ENCODE measurements around the gene CCDC83. TPM values are rescaled to one million over a fixed set of nuclear protein-coding genes. Genes with fewer than 3 reads are reported as not detected.

The CCDC83 gene
- total RNA-seq, 1 experiment from 2014 or later, result not detected

DNA sequence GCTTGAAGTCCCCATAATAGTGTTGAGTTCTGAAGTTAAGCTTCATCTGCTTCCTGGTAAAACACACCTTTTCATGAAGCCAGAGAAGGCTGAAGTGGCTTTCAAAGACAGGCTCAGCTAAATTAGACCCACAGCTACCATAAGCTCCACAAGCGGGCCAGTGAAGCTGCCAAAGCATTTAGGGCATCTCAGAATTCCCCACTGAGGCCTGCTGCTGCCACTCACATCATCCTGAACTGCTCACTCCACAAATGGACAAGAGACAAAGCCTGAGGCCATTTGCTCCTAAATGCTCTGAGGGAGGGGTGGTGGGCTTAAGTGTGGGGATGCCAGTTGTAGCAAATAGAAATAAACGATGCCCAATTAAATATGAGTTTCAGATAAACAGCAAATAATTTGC is 14.6 kb downstream of the CCDC83 start:
- DNase-seq (ENCODE audit: low spot score), result no peak
- in situ Hi-C loops (cut with HindIII; ENCODE audit: low sequenced_read_pairs), result no loop called here

DNA sequence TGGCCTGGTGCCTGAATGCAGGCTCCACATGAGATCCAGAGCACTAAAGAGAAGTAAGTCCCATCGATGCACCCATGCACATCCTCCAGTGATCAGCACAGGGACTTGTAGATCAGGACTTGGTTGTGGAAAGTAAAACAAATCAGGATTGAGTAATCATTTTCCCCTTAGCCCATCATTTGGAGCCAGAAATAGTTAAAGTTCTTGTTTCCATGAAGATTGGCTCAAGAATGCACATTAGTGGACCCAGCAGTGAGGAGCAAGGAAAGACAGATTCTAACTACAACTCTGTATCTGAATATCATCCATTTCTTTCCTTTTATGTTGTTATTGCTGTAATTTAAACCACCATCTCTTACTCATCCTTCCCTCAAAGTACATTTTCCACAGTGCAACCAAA is 19.1 kb downstream of the CCDC83 start:
- DNase-seq (ENCODE audit: low spot score), result no peak
- in situ Hi-C loops (cut with HindIII; ENCODE audit: low sequenced_read_pairs), result no loop called here

DNA sequence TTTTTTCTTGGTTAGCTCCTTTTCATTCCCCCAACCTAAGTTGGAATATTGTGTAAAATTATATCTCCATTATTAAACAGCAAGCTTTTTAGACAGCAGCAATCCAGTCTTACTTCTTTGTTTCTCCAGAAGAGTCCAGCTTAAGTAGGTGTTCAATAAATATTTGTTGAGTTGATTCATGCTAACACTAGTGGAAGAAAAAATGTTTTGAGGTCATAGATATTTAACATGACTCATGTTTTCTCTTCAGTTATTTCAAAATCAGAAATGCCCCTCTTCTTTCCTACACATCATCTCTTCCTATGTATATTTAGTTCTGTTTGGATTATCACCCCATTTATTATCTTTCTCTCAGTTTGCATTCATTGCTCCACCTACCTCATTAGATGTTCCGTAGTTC is 20.3 kb downstream of the CCDC83 start:
- in situ Hi-C loops (cut with HindIII; ENCODE audit: low sequenced_read_pairs), result no loop called here
- DNase-seq (ENCODE audit: low spot score), result no peak

DNA sequence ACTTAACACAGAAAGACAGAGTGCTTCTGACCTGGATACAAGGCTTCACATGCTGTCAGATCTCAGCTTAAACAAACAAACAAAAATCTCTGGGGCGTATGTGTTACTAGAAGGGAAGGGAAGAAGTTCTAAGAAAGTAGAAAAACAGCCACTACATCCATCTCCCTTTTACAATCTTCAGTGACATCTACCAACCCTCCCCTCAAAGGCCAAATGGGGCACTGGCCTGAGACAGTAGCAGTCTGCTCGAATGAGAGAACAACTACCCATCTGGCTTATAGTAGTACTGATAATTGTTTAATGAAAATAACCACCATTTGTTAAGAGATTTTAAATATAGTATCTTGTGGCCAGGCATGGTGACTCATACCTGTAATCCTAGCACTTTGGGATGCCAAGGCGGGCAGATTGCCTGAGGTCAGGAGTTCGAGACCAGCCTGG is 29.4 kb downstream of the CCDC83 start:
- DNase-seq (ENCODE audit: low spot score), result no peak
- in situ Hi-C loops (cut with HindIII; ENCODE audit: low sequenced_read_pairs), result no loop called here

DNA sequence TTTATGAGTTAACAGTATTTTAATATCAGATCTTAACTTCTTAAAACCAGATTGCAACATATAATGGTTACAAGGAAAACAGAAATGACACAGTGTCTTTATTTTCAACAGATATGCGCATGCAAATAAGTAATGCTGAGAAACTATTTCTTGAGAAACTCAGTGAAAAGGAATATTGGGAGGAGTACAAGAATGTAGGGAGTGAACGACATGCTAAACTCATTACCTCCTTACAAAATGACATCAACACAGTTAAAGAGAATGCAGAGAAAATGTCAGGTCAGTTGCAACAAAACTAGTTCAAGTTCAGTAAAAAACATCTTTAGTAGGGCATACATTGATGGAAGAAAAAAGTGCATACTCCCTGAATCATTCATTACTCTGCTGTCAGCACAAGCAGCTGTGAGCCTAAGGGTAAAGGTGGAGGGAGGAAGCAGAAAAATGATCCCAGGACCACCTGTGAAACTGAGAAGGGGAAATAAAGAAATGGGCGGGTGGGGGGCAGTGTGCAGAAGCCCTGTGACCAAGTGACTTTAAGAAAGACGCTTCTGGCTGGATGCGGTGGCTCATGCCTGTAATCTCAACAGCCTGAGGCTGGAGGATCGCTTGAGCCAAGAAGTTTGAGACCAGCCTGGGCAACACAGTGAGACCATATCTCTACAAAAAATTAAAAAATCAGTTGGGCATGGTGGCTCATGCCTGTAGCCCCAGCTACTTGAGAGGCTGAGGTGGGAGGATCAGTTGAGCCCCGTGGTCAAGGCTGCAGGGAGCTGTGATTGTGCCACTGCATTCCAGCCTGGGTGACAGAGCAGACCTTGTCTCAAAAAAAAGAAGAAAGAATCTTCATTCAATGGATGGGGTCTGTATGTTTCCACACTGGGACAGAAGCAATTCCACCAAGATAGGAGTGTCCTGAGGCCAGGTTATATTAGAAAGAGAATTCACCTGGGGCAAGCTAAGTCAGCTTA is 31.2 kb downstream of the CCDC83 start:
- DNase-seq (ENCODE audit: low spot score), result no peak
- in situ Hi-C loops (cut with HindIII; ENCODE audit: low sequenced_read_pairs), result no loop called here

DNA sequence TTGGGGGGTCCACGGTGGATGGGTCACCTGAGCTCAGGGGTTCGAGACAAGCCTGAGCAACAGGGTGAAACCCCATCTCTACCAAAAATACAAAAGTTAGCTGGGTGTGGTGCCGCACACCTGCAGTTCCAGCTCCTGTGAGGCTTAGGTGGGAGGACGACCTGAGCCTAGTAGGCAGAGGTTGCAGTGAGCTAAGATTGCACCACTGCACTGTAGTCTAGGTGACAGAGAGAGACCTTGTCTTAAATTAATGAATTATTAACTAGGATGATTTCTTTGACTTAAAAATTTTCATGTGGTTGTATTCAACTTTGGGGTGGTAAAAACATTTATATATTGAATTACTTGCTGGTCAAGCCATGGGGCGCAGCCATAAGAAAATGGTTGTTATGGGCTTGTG is 33.9 kb downstream of the CCDC83 start:
- in situ Hi-C loops (cut with HindIII; ENCODE audit: low sequenced_read_pairs), result no loop called here
- no peak for DNase-seq (ENCODE audit: low spot score)

DNA sequence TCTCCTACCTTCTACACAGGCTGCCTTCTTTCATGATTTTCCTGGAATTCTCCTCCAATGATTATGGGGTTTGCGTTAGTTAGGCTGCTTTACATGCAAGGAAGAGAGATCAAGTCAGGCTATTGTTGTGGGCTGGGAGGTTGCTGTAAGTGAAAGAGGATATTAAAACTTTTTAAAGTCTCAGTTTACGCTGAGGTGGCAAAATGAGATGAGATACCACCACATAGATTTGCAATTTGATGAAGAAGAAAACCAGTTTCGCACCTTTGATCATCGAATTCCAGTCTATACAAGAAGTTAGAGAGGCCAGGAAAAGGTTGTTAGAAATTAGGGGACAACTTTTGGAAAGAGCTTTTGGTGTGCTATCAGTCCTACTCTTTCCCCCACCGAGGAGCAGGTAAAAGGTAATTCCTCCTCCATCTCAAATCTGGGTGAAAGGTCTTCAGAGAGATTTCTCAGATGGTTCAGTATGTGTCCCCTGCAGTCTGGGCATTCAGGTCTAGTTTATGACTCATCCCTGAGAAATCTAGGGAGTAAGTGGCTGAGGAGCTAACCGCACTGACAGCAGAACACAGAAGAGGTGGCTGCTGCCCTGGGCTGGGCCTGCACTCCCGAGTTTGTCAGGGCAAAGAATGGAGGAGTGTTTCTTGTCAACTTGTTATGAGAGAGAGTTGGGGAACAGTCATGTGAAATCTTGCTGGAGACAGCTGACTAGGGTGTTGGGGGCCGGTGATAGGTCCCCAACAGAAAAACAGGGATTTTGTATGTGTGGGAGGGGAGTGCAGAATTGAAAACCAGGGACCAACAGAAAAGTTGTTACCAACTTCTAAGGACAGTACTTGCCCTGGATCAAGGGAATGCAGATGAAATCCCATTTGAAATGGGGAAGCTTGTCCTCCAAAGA is 34.7 kb downstream of the CCDC83 start:
- in situ Hi-C loops (cut with HindIII; ENCODE audit: low sequenced_read_pairs), result no loop called here
- no peak for DNase-seq (ENCODE audit: low spot score)

DNA sequence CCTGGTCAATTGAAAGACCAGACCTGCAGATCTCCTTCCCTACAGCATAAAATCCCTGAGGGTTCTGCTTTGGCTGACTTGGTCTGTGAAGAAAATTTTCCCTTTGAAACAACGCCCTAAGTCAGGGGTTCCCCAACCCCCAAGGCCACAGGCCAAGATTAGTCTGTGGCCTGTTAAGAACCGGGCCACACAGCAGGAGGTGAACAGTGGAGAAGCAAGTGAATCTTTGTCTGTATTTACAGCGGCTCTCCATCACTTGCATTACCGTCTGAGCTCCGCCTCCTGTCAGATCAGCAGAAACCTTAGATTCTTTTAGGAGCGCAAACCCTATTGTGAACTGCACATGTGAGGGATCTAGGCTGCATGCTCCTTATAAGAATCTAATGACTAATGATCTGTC is 38.2 kb downstream of the CCDC83 start:
- DNase-seq (ENCODE audit: low spot score), result no peak
- in situ Hi-C loops (cut with HindIII; ENCODE audit: low sequenced_read_pairs), result no loop called here

DNA sequence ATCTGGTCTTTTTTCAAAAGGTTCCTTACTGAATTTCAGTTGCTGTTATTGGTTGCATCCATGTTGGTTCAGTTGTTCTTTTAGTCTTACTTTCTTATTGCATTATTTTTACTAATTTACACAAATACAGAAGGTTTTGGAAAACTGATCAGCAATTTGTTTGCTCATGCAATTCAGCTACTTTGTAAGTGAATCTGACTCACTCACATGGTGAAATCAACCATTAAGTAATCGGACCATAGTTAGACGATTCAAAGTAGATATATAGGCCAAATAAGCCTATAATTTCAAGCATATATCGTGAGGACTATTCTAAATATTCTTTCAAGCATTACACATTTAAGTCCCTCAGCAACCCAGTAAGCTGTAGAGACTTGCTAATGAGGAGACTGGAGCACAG is 41.7 kb downstream of the CCDC83 start:
- in situ Hi-C loops (cut with HindIII; ENCODE audit: low sequenced_read_pairs), result no loop called here

DNA sequence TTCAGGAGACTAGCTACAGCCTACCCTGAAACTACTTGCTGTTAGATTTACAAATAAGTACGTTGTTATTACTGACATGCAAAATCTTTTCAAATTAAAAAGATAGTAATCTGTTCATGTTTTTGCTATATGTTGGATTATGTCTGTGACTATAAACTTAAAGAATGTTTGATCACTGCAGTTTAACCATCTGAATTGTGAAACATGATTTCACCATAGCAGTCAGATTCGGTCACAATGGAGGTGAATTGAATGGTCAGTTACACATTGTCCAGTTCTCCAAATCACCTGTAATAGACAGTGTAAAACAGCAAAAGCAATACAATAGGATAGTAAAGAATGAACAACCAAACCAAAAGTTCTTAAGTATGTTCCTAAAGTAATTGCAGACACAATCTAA is 43.3 kb downstream of the CCDC83 start:
- in situ Hi-C loops (cut with HindIII; ENCODE audit: low sequenced_read_pairs), result no loop called here
- no peak for DNase-seq (ENCODE audit: low spot score)

More for the DNA sequence above, 41.7 kb downstream of the CCDC83 start:
- DNase-seq (ENCODE audit: low spot score), result no peak

DNA sequence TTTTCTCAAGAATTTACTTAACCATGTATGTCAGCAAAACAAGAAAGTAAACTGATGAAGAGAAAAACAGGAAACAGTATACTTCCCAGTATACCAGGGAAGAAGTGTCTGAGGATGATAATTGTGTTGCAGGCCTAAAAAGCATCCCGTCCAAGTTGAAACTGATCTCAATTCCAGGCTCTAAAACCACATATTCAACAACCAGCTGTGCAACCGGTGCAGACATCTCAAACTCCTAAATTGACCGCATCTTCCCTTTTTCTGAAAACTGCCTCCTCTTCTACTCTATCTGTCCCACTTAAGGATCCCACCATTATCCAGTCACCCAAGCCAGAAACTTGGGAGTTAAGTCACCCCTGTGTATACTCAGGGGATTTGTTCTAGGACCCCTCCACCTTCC is 47.2 kb downstream of the CCDC83 start:
- DNase-seq (ENCODE audit: low spot score), result no peak
- in situ Hi-C loops (cut with HindIII; ENCODE audit: low sequenced_read_pairs), result no loop called here

DNA sequence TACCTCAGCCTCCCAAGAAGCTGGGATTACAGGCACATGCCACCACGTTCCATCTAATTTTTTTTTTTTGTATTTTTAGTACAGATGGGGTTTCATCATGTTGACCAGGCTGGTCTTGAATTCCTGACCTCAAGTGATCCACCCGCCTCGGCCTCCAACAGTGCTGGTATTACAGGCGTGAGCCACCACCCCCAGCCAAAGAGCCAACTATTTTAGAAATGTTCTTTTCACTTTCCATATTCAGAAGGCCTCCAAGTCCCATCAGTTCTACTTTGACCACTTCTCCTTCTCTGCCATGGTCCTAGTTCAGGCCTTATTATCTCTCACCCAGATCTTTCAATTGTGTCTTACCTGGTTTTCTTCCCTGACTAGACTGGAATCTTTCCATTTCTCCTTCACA is 48.2 kb downstream of the CCDC83 start:
- no peak for DNase-seq (ENCODE audit: low spot score)
- in situ Hi-C loops (cut with HindIII; ENCODE audit: low sequenced_read_pairs), result no loop called here

DNA sequence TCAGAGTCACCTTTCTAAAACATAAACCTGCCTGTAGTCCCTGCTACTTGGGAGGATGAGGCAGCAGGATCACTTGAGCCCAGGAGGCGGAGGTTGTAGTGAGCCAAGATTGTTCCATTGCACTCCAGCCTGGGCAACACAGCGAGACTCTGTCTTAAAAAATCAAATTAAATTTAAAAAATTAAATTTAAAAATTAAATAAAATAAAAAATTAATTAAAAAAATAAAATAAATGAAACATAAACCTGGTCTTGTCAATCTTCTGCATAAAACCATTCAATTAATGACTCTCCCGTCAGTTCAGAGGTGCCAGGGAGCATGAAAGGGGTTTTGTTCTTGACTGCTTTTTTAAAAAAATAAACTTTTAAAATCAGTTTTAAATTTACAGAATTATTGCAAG is 48.6 kb downstream of the CCDC83 start:
- no peak for DNase-seq (ENCODE audit: low spot score)
- in situ Hi-C loops (cut with HindIII; ENCODE audit: low sequenced_read_pairs), result no loop called here

DNA sequence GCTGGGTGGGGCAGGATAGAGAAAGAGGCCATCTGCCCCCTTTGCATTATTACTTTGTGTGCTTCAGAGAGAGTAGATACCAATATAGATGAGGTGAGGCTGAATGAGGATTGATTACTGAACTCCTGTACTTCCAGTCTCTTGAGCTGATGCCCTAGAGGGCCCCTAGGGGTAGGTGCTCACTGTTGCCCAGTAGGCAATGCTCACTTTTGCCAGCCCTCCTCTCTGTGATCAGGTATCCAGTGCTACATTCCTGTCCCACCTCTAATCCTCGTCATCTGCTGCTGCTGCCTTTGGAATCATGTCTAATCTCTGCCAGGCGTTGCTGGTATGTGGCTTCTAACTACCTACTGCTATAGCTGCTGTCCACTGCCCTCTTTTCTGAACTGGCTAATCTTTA is 57.2 kb downstream of the CCDC83 start:
- DNase-seq (ENCODE audit: low spot score), result no peak
- in situ Hi-C loops (cut with HindIII; ENCODE audit: low sequenced_read_pairs), result no loop called here

DNA sequence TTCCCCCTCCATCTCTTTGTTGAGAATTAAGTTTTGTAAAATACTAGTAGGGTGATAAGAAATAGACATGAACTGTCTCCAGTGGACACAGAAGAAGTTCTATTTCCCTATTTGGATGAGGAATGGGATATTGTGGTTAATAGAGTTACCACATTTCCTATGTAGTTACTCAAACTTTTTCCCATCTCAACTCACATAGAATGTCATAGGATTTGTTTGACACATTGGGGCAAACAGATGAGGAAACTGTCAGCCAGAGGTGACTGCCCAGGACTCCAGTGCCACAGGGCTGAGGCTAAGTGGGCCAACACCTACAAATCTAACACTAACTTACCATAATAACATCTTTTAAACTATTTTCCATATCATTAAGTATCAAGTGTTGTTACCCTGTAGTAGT is 58.3 kb downstream of the CCDC83 start:
- DNase-seq (ENCODE audit: low spot score), result no peak
- in situ Hi-C loops (cut with HindIII; ENCODE audit: low sequenced_read_pairs), result no loop called here

DNA sequence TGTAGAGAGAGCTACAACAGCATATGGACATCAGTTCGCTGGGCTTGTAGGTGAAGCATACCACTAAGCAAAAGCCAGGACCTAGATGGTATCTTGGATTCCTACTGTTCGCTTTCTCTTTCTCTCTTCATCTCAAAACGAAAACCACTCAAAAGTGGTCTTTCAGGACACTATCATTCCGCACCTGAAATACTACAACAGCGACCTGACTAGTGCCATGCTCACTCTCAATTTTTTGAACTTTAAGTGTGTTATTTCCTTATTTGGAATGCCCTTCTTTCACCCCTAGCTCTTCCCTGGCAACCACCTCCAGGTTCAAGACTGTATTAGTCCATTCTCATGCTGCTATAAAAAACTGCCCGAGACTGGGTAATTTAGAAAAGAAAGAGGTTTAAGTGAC is 59.2 kb downstream of the CCDC83 start:
- in situ Hi-C loops (cut with HindIII; ENCODE audit: low sequenced_read_pairs), result no loop called here

DNA sequence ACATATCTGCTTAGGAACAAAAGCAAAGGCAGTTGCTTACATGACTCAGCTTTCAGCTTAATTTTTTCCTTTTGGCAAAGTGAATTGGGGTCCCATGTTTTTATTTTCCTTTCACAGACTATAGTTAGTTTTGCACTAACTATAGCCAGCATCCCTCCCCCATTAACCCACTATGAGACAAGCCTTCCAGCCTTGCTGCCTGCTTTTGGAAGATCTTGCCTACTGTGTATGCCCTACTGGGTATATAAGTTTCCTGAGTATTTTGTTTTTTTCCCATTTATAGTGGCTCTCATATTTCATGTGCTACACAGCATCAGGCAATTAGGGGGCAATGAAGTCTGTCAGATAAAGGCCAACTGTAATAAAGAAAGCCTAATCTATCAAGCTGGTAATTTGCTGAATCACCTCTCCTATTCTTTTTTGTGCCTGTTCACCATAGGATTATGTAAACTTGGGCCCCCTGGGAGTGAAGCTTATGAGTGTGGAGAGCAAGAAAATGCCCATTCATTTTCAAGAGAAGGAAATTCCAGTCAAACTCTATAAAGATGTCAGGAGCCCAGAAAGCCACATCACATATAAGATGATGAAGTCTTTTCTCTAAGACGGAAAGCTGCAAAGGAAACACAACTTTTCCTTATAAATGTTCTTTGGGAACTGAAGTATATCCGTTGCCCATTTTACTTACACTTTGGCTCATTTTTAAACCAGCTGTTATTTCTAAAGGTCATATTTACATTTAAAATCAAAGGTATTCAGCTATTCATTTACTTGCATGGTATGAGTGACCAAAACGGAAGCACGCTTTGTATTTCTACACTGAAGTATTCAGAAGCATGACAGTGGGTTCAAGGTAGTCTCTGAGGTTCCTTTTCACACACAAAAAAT is 64.0 kb downstream of the CCDC83 start:
- DNase-seq (ENCODE audit: low spot score), result no peak
- in situ Hi-C loops (cut with HindIII; ENCODE audit: low sequenced_read_pairs), result no loop called here

More for the DNA sequence above, 59.2 kb downstream of the CCDC83 start:
- DNase-seq (ENCODE audit: low spot score), result no peak

DNA sequence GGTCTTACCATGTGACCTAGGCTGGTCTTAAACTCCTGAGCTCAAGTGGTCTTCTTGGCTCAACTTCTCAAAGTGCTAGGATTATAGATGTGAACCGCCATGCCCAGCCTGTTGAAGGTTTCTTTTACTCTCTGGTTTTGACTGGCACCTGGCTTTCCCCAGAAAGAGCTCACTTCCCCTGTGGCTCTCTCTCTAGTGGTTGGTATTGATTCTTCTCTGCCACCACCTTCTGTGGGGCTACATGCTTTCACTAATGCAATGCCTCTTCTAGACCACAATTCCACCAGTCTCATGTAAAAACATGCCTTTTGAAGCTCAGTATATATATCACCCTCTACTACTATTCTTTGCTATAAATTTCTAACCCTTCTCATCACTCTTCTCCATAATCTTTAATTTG is 67.2 kb downstream of the CCDC83 start:
- in situ Hi-C loops (cut with HindIII; ENCODE audit: low sequenced_read_pairs), result no loop called here

DNA sequence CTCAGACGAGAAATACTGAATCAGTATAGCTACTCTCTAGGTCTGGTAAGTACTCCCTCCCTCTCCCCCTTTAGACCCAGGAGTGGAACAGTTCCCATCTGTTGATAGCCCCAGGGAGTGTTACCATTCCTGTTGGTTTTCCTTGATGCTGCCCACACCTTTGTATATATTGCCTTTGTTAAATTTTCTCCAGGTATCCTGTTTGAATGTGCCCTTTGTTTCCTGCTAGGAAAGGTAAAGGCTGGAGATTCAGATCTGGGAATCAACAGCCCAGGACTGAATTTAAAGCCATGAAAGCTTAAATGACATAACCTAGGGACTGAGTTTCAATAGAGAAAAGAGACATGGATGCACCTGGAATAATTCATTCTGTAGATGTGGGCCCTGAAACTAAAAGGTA is 68.3 kb downstream of the CCDC83 start:
- no peak for DNase-seq (ENCODE audit: low spot score)
- in situ Hi-C loops (cut with HindIII; ENCODE audit: low sequenced_read_pairs), result no loop called here

More for the DNA sequence above, 67.2 kb downstream of the CCDC83 start:
- no peak for DNase-seq (ENCODE audit: low spot score)
